Skeletal muscle tissue (tissue), 4 donors: Measurements from ENCODE around the gene PIERCE2. TPM values are rescaled to one million over a fixed set of nuclear protein-coding genes. Genes with fewer than 3 reads are reported as not detected.
"Not testable (repeated sequence)": the region's sequence is repeated elsewhere in the genome, so short reads cannot be mapped to it uniquely, and the experiment has no call there.

Experiments used
- H3K27ac ChIP-seq: one replicate; pipeline ENCODE4 v1.7.0; 2013; ENCODE audit warnings: mild to moderate bottlenecking, low read depth, low read length, inconsistent platforms
- H3K27me3 ChIP-seq, 3 donors: one replicate each; pipeline ENCODE4 v1.7.0; 2013; ENCODE audit warnings: low read length in 3 of 3; ENCODE audit not compliant: control insufficient read depth in 3 of 3, insufficient read depth in 3 of 3
- H3K36me3 ChIP-seq, 3 donors: one replicate each; pipeline ENCODE4 v1.7.0; 2013; ENCODE audit warnings: low read length in 3 of 3; ENCODE audit not compliant: control insufficient read depth in 3 of 3, insufficient read depth in 3 of 3
- H3K4me1 ChIP-seq, 3 donors: one replicate each; pipeline ENCODE4 v1.7.0; 2013; ENCODE audit warnings: low read length in 3 of 3, mild to moderate bottlenecking in 3 of 3; ENCODE audit not compliant: control insufficient read depth in 3 of 3, insufficient read depth in 3 of 3
- H3K4me3 ChIP-seq, 3 donors: one replicate each; pipeline ENCODE4 v1.7.0; 2013; ENCODE audit warnings: low read length in 3 of 3
- H3K9ac ChIP-seq, 3 donors: one replicate each; pipeline ENCODE4 v1.7.0; 2013; ENCODE audit warnings: low read length in 3 of 3, mild to moderate bottlenecking in 3 of 3, moderate library complexity in 2 of 3, low read depth in 1 of 3
- H3K9me3 ChIP-seq, 3 donors: one replicate each; pipeline ENCODE4 v1.7.0; 2013; ENCODE audit warnings: low read length in 3 of 3; ENCODE audit not compliant: control insufficient read depth in 3 of 3
- total RNA-seq: library from RNA; depleted of rRNA; stranded (reverse); fragments of >200 nt; gene quantifications from one replicate; pipeline ENCODE4 v1.2.3, GENCODE V29; 2014
- donor health status: Osteomylitis.

The PIERCE2 gene
- total RNA-seq, 1 donor from 2014 or later, result 0.52 TPM

DNA sequence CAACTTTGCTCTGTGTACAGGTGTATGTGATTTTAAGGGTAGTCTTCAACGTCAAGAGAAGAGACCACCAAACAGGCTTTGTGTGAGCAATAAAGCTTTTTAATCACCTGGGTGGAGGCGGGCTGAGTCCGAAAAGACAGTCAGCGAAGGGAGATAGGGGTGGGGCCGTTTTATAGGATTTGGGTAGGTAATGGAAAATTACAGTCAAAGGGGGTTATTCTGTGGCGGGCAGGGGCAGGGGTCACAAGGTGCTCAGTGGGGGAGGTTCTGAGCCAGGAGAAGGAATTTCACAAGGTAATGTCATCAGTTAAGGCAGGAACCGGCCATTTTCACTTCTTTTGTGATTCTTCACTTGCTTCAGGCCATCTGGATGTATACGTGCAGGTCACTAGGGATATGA is 9.4 kb downstream of the PIERCE2 start:
- H3K36me3 ChIP-seq, H3K9me3 ChIP-seq, H3K4me1 ChIP-seq: not testable (repeated sequence)

DNA sequence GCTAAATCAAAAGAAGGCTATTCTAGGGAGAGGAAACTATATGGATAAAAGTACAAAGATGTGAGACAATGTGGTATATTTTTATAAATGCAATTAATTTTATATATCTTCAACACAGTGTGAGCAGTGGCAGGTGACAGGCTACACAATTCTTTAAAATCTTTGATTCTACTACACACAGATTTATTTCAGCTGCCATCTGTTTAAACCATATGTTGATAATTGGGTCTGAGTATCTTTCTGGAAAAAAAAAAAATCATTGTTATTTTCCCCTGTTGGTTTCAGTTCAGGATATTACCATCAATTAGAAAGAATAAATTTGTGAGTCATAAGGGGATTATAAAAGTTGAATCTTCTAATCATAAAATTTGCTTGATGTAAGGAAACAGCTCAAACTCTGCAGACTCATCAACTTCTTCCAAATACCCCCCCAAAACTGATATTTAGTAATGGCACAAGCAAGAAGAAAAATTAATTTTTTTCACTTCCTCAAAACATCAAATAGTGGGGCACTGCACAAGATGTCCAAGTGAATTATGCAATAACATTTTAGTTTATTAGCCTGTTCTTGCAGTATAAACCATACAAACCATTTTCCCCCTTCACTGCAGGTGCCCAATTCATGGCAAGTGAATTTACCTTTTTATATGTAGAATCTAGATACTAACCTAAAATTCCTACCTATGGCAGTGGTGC is 12.0 kb downstream of the PIERCE2 start:
- H3K4me3 ChIP-seq, result no peak overlapping the region
- no peaks in the 10 kb centered on the region for H3K4me1 ChIP-seq
- no peaks in the 10 kb centered on the region for H3K9me3 ChIP-seq
- no peaks in the 10 kb centered on the region for H3K27me3 ChIP-seq
- no peak overlapping the region for H3K9ac ChIP-seq
- no peak overlapping the region for H3K27ac ChIP-seq
- H3K36me3 ChIP-seq, result no peaks in the 10 kb centered on the region

More for the DNA sequence above, 9.4 kb downstream of the PIERCE2 start:
- not testable (repeated sequence) for H3K4me3 ChIP-seq, H3K27me3 ChIP-seq, H3K27ac ChIP-seq, H3K9ac ChIP-seq

DNA sequence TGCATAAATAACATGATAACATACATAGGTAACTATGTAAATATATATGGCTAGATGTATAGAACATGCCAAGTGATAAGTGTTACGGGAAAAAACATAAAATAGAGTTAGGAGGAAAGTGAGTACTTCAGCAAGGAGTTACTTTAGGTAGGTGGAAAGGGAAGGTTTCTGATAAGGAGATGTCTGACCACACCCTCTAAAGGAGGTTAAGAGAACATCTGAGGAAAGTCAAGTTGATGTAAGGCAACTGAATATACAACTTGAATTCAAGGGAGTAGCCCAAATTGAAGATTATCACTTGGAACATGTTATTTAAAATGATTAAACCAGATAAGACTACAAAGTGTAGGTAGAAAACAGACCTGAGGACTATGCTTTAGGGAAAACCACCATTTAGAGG is 13.8 kb downstream of the PIERCE2 start:
- no peak overlapping the region for H3K9ac ChIP-seq
- H3K27ac ChIP-seq, result no peak overlapping the region
- no peaks in the 10 kb centered on the region for H3K27me3 ChIP-seq
- H3K9me3 ChIP-seq, result no peaks in the 10 kb centered on the region
- H3K4me1 ChIP-seq, result no peaks in the 10 kb centered on the region
- no peaks in the 10 kb centered on the region for H3K36me3 ChIP-seq
- H3K4me3 ChIP-seq, result no peak overlapping the region

- no peaks in the 10 kb centered on the region for H3K36me3 ChIP-seq
- no peaks in the 10 kb centered on the region for H3K27me3 ChIP-seq
- no peaks in the 10 kb centered on the region for H3K9me3 ChIP-seq
- no peak overlapping the region for H3K9ac ChIP-seq
- no peak overlapping the region for H3K4me3 ChIP-seq
- no peaks in the 10 kb centered on the region for H3K4me1 ChIP-seq
- H3K27ac ChIP-seq, result no peak overlapping the region
These were observed 26.9 kb downstream of the PIERCE2 start for GRCh38 chr15:55434989-55435825.

DNA sequence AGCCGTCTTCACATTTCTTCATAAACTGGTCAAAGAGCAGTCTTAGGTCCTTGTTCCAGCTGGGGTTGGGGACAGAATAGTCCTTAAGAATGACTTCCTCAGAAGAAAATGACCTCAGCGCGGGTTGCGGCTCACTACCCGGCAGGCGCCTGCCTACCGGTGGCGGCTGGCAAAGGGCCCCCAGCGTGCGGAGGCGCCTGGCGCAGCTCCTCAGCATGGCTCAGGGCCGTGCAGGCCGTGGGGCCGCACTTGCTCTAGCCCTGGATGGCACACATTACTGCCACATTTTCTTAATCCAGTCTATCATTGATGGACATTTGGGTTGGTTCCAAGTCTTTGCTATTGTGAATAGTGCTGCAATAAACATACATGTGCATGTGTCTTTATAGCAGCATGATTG is 34.8 kb downstream of the PIERCE2 start:
- not testable (repeated sequence) for H3K9me3 ChIP-seq, H3K27me3 ChIP-seq, H3K36me3 ChIP-seq, H3K4me3 ChIP-seq, H3K4me1 ChIP-seq, H3K9ac ChIP-seq, H3K27ac ChIP-seq

DNA sequence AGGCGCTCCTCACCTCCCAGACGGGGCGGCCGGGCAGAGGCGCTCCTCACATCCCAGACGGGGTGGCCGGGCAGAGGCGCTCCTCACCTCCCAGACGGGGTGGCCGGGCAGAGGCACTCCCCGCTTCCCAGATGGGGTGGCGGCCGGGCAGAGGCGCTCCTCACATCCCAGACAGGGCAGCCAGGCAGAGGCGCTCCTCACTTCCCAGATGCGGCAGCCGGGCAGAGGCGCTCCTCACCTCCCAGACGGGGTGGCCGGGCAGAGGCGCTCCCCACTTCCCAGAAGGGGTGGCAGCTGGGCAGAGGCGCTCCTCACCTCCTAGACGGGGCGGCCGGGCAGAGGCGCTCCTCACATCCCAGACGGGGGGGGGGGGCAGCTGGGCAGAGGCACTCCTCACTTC is 37.6 kb downstream of the PIERCE2 start:
- not testable (repeated sequence) for H3K4me3 ChIP-seq, H3K27me3 ChIP-seq, H3K4me1 ChIP-seq, H3K36me3 ChIP-seq, H3K9me3 ChIP-seq, H3K9ac ChIP-seq, H3K27ac ChIP-seq

DNA sequence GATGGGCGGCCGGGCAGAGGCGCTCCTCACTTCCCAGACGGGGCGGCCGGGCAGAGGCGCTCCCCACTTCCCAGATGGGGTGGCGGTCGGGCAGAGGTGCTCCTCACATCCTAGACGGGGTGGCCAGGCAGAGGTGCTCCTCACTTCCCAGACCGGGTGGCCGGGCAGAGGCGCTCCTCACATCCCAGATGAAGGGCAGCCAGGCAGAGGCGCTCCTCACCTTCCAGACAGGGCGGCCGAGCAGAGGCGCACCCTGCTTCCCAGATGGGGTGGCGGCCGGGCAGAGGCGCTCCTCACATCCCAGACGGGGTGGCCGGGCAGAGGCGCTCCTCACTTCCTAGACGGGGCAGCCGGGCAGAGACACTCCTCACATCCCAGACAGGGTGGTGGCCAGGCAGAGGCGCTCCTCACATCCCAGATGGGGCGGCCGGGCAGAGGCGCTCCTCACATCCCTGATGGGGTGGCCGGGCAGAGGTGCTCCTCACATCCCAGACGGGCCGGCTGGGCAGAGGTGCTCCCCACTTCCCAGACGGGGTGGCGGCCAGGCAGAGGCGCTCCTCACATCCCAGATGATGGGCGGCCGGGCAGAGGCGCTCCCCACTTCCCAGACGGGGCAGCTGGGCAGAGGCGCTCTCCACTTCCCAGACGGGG is 38.2 kb downstream of the PIERCE2 start:
- H3K4me3 ChIP-seq, H3K27me3 ChIP-seq, H3K9ac ChIP-seq, H3K4me1 ChIP-seq, H3K27ac ChIP-seq, H3K9me3 ChIP-seq, H3K36me3 ChIP-seq: not testable (repeated sequence)

- H3K4me3 ChIP-seq, H3K9me3 ChIP-seq, H3K9ac ChIP-seq, H3K4me1 ChIP-seq, H3K27ac ChIP-seq, H3K36me3 ChIP-seq, H3K27me3 ChIP-seq: not testable (repeated sequence)
These were observed 38.7 kb downstream of the PIERCE2 start for GRCh38 chr15:55447030-55447394.

DNA sequence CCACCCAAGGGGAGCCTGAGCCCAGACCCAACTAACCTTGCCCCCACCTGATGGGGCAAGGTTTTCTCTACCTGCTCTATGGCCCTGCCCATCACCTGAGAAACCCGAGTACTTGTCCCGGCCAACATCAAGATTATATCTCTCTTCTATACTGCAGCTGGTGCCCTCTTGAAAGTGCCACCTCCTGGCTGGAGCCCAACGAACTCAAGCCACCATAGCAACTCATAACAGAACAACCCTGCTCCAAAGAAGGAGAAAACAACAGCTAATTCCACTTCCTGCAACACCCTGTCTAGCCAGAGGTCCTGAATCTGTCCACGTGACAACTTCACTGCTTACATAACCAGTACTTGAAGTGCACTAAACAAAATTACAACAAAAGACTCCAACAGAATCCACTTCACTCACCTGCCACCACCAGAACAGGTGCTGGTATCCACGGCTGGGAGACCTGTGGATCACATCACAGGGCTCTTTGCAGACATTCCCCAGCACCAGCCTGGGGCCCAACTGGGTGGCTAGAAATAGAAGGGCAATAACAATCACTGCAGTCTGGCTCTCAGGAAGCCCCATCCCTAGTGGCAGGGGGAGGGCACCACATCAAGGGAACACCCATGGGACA is 49.2 kb downstream of the PIERCE2 start:
- no peaks in the 10 kb centered on the region for H3K36me3 ChIP-seq
- no peak overlapping the region for H3K9ac ChIP-seq
- no peaks in the 10 kb centered on the region for H3K9me3 ChIP-seq
- H3K4me1 ChIP-seq, result no peaks in the 10 kb centered on the region
- H3K27me3 ChIP-seq, result no peaks in the 10 kb centered on the region
- H3K4me3 ChIP-seq, result no peak overlapping the region
- no peak overlapping the region for H3K27ac ChIP-seq

- no peaks in the 10 kb centered on the region for H3K27me3 ChIP-seq
- H3K36me3 ChIP-seq, result no peaks in the 10 kb centered on the region
- H3K4me1 ChIP-seq, result no peaks in the 10 kb centered on the region
- H3K9me3 ChIP-seq, result no peaks in the 10 kb centered on the region
- H3K4me3 ChIP-seq, result no peak overlapping the region
- no peak overlapping the region for H3K27ac ChIP-seq
- H3K9ac ChIP-seq, result no peak overlapping the region
These were observed 53.2 kb downstream of the PIERCE2 start for GRCh38 chr15:55461447-55461846.
